Stimulated activated CD8-positive, alpha-beta memory T cell treated with anti-CD3 and anti-CD28 coated beads, Interleukin-7, amount 100 ng/mL, for 48 hours (primary cell): Measurements from ENCODE around the gene IL23R.
"Not testable (repeated sequence)": the region's sequence is repeated elsewhere in the genome, so short reads cannot be mapped to it uniquely, and the experiment has no call there.

Experiments used
- DNase-seq, 2 donors: peaks; one replicate each; pipeline ENCODE4 v3.0.0-alpha.2; 2020; ENCODE audit warnings: low read depth in 1 of 2; ENCODE audit errors: extremely low read depth in 1 of 2

Gene IL23R

GRCh38 chr1:67166196-67166595 lies at the start of gene IL23R:
Gene IL23R, plus strand, starts transcription at chr1:67166454. Its CDS starts 1,667 bp downstream, at chr1:67168121.
- DNase-seq, result peak in 1 of 2 donors; percentile 53

- DNase-seq, result no peak
Observed at GRCh38 chr1:67118191-67118590, 48.1 kb upstream of the IL23R start.

GRCh38 chr1:67118646-67119045 lies 47.6 kb upstream of the IL23R start:
- no peak for DNase-seq

- DNase-seq, result no peak
Observed at GRCh38 chr1:67120855-67121619, 45.2 kb upstream of the IL23R start.

GRCh38 chr1:67124455-67124854 lies 41.8 kb upstream of the IL23R start:
- DNase-seq, result no peak

- DNase-seq, result no peak
Observed at GRCh38 chr1:67126111-67126746, 40.0 kb upstream of the IL23R start.

- DNase-seq, result no peak
Observed at GRCh38 chr1:67126974-67127373, 39.3 kb upstream of the IL23R start.

- no peak for DNase-seq
Observed at GRCh38 chr1:67130673-67131072, 35.6 kb upstream of the IL23R start.

- no peak for DNase-seq
Observed at GRCh38 chr1:67133177-67133576, 33.1 kb upstream of the IL23R start.

GRCh38 chr1:67134695-67135094 lies 31.6 kb upstream of the IL23R start, which contains the start of gene C1orf141:
Gene C1orf141, minus strand, starts transcription at chr1:67134970. Its CDS starts 7,730 bp downstream, at chr1:67127240.
- DNase-seq, result no peak

- no peak for DNase-seq
Observed at GRCh38 chr1:67135354-67135753, 30.9 kb upstream of the IL23R start.

- no peak for DNase-seq
Observed at GRCh38 chr1:67137307-67137753, 28.9 kb upstream of the IL23R start.

GRCh38 chr1:67138813-67139499 lies 27.3 kb upstream of the IL23R start:
- DNase-seq, result no peak

- DNase-seq, result no peak
Observed at GRCh38 chr1:67140460-67140859, 25.8 kb upstream of the IL23R start.

GRCh38 chr1:67141832-67142231 lies 24.4 kb upstream of the IL23R start:
- not testable (repeated sequence) for DNase-seq

- DNase-seq, result no peak
Observed at GRCh38 chr1:67142931-67143330, 23.3 kb upstream of the IL23R start.

- no peak for DNase-seq
Observed at GRCh38 chr1:67143966-67144365, 22.3 kb upstream of the IL23R start.

- no peak for DNase-seq
Observed at GRCh38 chr1:67144696-67145095, 21.6 kb upstream of the IL23R start.

GRCh38 chr1:67146101-67146500 lies 20.2 kb upstream of the IL23R start:
- no peak for DNase-seq

- no peak for DNase-seq
Observed at GRCh38 chr1:67146539-67146938, 19.7 kb upstream of the IL23R start.

GRCh38 chr1:67147973-67148372 lies 18.3 kb upstream of the IL23R start:
- not testable (repeated sequence) for DNase-seq
